ENCODE results near the gene GID4.

The GID4 gene

GRCh38 chr17:18016426-18016825, 22.8 kb upstream of the GID4 start:
- no peak for FAIRE-seq
- no peak for DNase-seq (ENCODE audit: low spot score)

- FAIRE-seq (no peak), DNase-seq (ENCODE audit: low spot score) (no peak)
These were observed 21.2 kb upstream of the GID4 start for GRCh38 chr17:18017958-18018357.

GRCh38 chr17:18018411-18018921, 20.7 kb upstream of the GID4 start:
- FAIRE-seq, result no peak
- no peak for DNase-seq (ENCODE audit: low spot score)

DNA sequence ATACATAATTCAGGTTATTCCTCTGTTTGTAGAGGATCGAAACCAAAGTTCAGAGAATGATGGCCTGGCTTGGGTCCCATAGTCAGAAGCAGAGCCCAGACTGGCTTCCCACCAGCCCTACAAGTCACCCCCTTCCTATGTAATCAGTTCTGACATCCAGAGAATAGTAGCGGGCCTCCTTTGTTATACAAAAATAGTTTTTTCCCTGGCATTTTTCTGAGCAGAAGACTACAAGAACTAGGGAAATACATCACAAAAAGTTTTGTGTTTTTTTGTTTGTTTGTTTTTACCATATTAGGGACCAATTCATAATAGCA, 19.4 kb upstream of the GID4 start:
- FAIRE-seq, result no peak

DNA sequence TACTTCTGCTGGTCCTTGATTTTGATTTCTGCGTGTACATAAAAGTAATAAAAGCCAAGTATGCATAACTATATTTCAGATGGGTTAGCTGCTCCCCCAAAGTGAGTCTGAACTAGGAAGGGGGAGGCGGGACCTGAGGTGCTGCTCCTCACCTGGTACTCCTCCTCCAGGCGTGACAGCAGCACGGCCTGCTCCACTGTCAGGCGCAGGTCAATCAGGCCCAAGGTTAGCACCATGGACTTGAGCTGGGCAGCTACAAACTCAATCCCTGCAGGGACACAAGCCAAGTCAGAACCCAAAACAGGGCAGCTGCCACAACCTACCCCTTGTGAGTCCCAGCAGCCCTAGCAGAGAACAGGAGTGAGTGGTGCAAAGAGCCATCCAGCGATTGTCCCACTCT, 18.2 kb upstream of the GID4 start:
- DNase-seq (ENCODE audit: low spot score), result no peak
- no peak for FAIRE-seq

More for the DNA sequence above, 19.4 kb upstream of the GID4 start:
- DNase-seq (ENCODE audit: low spot score), result no peak

- FAIRE-seq (no peak), DNase-seq (ENCODE audit: low spot score) (no peak)
These were observed 17.8 kb upstream of the GID4 start for GRCh38 chr17:18021372-18021771.

GRCh38 chr17:18025241-18025944, 13.8 kb upstream of the GID4 start:
- peak; percentile 77 for FAIRE-seq
- no peak for DNase-seq (ENCODE audit: low spot score)

DNA sequence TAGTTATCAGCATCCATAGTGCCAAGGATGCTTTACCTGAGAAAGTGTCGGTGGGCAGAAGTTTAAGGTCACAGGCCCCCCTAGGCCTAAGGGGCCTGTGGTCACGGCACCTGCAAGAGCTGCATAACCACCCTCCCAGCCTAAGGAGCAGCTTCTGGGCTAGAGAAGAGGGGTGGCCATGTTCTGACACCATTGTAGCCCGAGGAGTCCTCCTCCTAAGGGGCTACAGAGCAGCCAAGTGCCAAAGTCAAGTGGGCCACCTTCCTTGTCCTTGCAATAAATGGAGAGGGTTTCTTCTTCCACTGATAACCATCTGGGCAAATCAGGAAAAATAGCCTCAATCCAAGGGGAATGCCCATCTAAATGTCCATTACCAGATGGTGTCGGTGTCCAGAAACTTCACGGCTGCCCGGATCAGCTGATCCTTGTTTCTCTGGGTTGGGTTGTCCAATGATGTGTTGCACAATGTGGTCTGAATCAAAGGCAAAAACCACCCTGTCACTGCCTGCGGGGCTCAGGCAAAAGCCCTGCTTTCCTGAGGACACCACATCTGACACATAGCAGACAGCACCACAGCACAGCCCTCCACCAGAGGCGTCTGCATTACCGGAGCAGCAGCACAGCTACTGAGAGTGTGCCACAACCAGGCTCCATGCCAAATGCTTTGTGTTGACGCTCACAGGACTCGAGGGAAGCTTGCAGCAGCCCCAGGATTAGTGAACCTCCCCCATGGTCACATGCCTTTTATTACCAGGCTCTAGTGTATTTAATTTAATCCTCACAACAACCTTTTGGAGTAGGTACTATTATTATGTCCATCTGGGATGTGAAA, 13.0 kb upstream of the GID4 start:
- no peak for FAIRE-seq
- no peak for DNase-seq (ENCODE audit: low spot score)

DNA sequence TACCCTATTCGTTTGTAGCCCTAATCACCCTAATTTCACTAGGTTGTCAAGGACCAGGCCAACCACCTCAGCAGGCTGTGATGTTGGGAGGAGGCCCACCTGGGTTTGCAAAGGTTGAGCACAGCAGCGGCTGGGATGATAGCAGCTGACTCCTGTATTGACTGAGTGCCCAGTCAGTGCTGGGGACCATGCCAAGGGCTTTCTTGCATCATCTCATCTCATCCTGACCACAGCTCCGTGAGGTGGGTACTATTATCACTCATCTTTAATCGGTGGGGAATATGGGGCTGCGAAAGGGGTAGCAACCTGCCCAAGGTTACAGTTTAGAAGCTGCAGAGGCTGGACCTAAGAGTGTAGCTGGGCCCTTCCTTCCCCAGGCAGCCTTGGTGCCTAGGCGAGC, 11.9 kb upstream of the GID4 start:
- FAIRE-seq (no peak), DNase-seq (ENCODE audit: low spot score) (no peak)

DNA sequence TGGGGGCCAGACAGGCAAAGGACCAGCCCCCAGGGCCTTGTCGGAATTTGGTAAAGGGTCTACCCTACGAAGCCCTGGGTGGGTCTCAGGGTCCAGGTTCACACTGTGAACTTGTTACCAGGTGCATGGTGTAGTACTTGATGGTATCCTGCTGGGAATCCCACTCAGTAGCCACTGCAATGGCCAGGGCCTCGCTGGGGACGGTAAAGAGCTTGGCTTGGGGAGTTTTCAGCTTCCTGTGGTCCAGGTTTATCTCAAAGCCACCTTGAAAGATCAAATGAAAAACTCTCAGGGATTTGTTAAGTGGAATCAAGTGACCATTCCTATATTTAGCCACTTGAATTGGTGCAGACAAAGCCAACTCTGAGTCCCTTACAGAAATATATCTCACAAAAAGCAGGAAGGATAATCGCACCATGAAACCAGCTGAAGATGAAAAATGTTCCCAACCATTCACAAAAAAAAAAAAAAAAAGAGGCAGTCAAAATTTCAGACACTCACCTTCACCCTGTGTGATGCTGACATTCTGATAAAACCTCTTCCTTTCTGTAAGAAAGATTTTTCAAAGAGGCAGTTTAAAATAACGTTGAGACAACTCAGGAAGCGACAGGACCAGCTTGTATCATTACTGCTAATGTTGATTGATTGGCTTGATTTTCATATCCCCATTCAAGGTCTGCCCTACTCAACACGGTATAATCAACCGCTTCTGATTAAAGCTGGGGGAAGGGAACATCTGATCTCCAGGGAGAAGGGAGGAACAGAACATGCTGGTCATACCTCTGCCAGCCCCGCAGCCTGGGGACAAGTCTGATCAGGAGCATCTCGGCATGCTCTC, 10.9 kb upstream of the GID4 start:
- no peak for DNase-seq (ENCODE audit: low spot score)
- no peak for FAIRE-seq

GRCh38 chr17:18028952-18029540, 10.2 kb upstream of the GID4 start:
- DNase-seq (ENCODE audit: low spot score) (no peak), FAIRE-seq (peak; percentile 9)

DNA sequence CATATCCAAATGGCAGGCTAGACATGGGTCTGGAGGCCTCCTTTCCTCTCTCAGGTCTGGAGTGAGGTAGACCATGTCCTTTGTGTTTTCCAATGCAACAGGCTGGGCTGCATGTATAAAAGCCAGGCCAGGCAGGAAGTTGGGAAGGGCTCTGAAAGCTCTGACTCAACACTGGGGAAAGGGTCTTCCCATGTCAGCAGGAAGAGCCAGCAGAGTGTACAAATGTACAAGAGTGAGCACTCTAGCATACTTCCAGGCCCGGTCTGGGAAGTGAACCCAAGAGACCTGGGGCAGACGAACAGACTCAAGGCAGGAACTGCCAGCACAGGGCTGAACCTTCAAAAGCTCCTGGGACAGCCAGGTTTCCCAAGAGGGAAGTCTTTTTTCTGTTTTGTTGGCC, 7.3 kb upstream of the GID4 start:
- DNase-seq (ENCODE audit: low spot score) (no peak), FAIRE-seq (no peak)

DNA sequence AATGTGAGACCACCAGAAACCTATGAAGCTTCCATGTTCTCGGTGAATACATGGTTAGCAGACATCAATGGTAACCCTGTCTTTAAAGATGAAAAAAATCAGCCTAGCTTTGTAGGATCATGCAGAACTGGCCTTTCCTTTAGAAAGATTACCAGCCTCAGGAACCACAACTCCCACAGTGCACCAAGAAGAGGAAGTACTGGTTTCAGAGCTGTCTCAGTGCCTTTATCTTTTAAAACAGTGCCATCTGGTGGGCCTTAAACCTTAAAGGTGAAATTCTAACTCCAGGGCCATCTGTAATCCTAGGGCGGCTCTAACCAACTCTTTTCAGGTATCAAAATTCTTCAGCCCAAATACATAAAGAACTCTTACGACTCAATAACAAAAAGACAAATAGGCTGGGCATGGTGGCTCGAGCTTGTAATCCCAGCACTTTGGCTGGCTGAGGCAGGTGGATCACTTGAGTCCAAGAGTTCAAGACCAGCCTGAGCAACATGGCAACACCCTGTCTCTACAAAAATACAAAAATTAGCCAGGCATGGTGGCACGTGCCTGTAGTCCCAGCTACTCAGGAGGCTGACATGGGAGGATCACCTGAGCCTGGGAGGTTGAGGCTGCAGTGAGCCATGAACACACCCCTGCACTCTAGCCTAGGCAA, 5.6 kb upstream of the GID4 start:
- FAIRE-seq, result no peak

DNA sequence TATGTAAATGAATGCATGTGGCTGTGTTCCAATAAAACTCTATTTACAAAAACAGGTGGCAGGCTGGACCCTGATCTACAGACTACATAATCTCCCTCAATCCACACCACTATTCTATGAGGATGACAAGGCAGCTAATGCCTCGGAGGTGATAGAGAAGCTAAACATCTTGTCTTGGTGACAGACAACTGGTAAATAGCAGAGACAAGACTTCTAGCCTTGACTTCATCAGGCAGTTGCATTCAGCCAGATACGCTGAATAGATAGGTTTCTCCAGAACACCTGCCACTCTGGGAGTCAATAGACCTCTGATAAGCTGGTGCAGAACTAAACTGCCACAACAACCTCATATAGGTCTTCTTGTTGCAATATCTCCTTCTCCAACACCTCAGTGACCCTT, 3.5 kb upstream of the GID4 start:
- FAIRE-seq, result no peak

More for the DNA sequence above, 5.6 kb upstream of the GID4 start:
- DNase-seq (ENCODE audit: low spot score), result peak; percentile 81

DNA sequence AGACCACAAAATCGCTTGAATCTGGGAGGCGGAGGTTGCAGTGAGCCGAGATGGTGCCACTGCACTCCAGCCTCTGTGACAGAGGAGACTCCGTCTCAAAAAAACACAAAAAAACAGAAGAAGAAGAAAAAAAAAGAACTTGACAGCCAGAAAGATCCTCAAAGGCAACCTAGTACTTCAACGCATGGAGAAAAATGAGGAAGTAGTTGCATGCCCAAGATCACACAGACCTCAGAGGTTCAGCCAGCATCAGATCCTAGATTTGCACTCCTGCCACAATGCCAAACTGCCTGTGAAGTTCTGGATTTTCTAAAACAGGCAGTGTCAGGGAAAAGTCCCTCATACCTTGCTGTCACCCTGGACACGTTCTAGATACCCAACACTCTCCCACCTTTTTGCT, 1.7 kb upstream of the GID4 start:
- FAIRE-seq (no peak), DNase-seq (ENCODE audit: low spot score) (no peak)

More for the DNA sequence above, 3.5 kb upstream of the GID4 start:
- DNase-seq (ENCODE audit: low spot score), result no peak

DNA sequence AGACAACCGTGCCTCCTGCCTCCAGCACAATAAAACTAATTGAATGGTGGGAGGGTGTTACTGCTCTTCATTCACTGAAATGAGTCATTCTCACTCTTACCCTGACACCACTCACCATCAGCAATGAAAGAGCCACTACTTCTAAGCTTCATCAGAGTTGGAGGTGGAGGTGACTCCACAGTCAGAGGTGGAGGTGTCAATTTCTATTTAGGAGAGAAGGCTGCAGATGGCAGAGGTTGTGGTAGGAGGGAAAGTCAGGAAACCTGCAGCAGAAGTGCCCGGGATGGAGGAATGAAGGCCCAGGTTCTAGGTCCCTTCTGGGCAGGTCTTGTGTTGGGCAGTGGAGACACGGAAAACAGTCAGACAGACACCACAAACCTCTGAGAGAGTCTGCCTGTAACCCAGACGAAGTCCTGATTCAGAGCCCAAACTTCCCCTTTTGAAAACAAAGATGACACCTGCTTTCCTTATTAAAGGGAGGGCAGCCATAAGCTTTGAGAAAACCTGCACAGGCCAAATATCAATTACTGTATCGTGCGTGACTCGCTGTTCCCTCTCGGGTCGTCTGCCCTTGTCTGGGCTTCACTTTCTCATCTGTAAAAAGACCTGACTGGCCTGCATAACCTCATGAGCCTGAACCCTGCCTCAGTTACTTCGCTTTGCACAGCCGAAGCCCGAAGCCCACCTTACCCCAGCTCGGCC, 908 bp upstream of the GID4 start:
- FAIRE-seq (no peak), DNase-seq (ENCODE audit: low spot score) (no peak)

- no peak for DNase-seq (ENCODE audit: low spot score)
- FAIRE-seq, result no peak
These were observed 490 bp downstream of the GID4 start for GRCh38 chr17:18039535-18040260.

- DNase-seq (ENCODE audit: low spot score) (no peak), FAIRE-seq (no peak)
These were observed 1.2 kb downstream of the GID4 start for GRCh38 chr17:18040261-18040858.

- FAIRE-seq, result no peak
- DNase-seq (ENCODE audit: low spot score), result no peak
These were observed 2.6 kb downstream of the GID4 start for GRCh38 chr17:18041776-18042175.
